ENCODE data around the gene ACOT8.
A peak's percentile ranks its signal among the peaks of the same experiment; 100 is the strongest.
"Not testable (repeated sequence)": the region's sequence is repeated elsewhere in the genome, so short reads cannot be mapped to it uniquely, and the experiment has no call there.

The ACOT8 gene

GRCh38 chr20:45857114-45857881 lies at the start of gene ACOT8, which contains the start of gene ZSWIM3:
Gene ACOT8 (minus strand): TSS chr20:45857392. CDS start chr20:45857315, 77 bp downstream.
Gene ZSWIM3 (plus strand): TSS chr20:45857614. CDS start chr20:45857826, 212 bp downstream.
- H3K4me3 ChIP-seq (ENCODE audit: low read depth in 1 of 2, low read length in 1 of 2): peak within 1 kb of the TSS; percentile 81 to 90
- H3K4me1 ChIP-seq (ENCODE audit: control insufficient read depth in 1 of 2, insufficient read depth in 1 of 2, low read depth in 1 of 2, low read length in 1 of 2): peaks cover 22 to 23% of the 10 kb centered on the region in 2 experiments
- H3K27me3 ChIP-seq: no peaks in the 10 kb centered on the region
- peaks cover 28% of the 10 kb centered on the region for H3K36me3 ChIP-seq
- TF ChIP-seq CTCF (IDR thresholded peaks at IDR 0.05): peak; percentile 4
- H3K9me3 ChIP-seq: no peaks in the 10 kb centered on the region
- peak within 1 kb of the TSS; percentile 83 for H3K27ac ChIP-seq

GRCh38 chr20:45905505-45906079 lies 48.4 kb upstream of the ACOT8 start:
- Histone ChIP-seq H3K27me3 (no peaks in the 10 kb centered on the region), H3K36me3 (peaks cover 3% of the 10 kb centered on the region)

GRCh38 chr20:45904583-45905504 lies 47.7 kb upstream of the ACOT8 start:
- Histone ChIP-seq H3K4me1 (ENCODE audit: control insufficient read depth in 1 of 2, insufficient read depth in 1 of 2, low read depth in 1 of 2, low read length in 1 of 2) (peaks cover 2 to 11% of the 10 kb centered on the region in 2 experiments), H3K36me3 (peaks cover 3% of the 10 kb centered on the region), H3K27me3 (no peaks in the 10 kb centered on the region), H3K9me3 (no peaks in the 10 kb centered on the region), H3K4me3 (ENCODE audit: low read depth in 1 of 2, low read length in 1 of 2) (no peak overlapping the region), H3K27ac (no peak overlapping the region)
- no peak for TF ChIP-seq CTCF (IDR thresholded peaks at IDR 0.05)

More at GRCh38 chr20:45905505-45906079, 48.4 kb upstream of the ACOT8 start:
- Histone ChIP-seq H3K9me3 (no peaks in the 10 kb centered on the region), H3K27ac (no peak overlapping the region), H3K4me1 (ENCODE audit: control insufficient read depth in 1 of 2, insufficient read depth in 1 of 2, low read depth in 1 of 2, low read length in 1 of 2) (peaks cover 9 to 17% of the 10 kb centered on the region in 2 experiments), H3K4me3 (ENCODE audit: low read depth in 1 of 2, low read length in 1 of 2) (no peak overlapping the region)
- no peak for TF ChIP-seq CTCF (IDR thresholded peaks at IDR 0.05)

- Histone ChIP-seq H3K4me1 (ENCODE audit: control insufficient read depth in 1 of 2, insufficient read depth in 1 of 2, low read depth in 1 of 2, low read length in 1 of 2) (peaks cover 0 to 8% of the 10 kb centered on the region in 2 experiments), H3K9me3 (no peaks in the 10 kb centered on the region), H3K27me3 (no peaks in the 10 kb centered on the region), H3K36me3 (peaks cover 29% of the 10 kb centered on the region), H3K4me3 (ENCODE audit: low read depth in 1 of 2, low read length in 1 of 2) (no peak overlapping the region), H3K27ac (no peak overlapping the region)
- no peak for TF ChIP-seq CTCF (IDR thresholded peaks at IDR 0.05)
These were observed 45.1 kb upstream of the ACOT8 start for GRCh38 chr20:45902199-45902701.

- not testable (repeated sequence) for H3K9me3 ChIP-seq
- peaks cover 38% of the 10 kb centered on the region for H3K36me3 ChIP-seq
These were observed 44.1 kb upstream of the ACOT8 start for GRCh38 chr20:45901332-45901731.

More at GRCh38 chr20:45901332-45901731, 44.1 kb upstream of the ACOT8 start:
- not testable (repeated sequence) for H3K27me3 ChIP-seq; H3K27ac ChIP-seq; H3K4me1 ChIP-seq (ENCODE audit: control insufficient read depth in 1 of 2, insufficient read depth in 1 of 2, low read depth in 1 of 2, low read length in 1 of 2); H3K4me3 ChIP-seq (ENCODE audit: low read depth in 1 of 2, low read length in 1 of 2)
